Nucleus accumbens (tissue), 56 donors: ENCODE measurements around the gene USP17L13.
"Not testable (repeated sequence)": the region's sequence is repeated elsewhere in the genome, so short reads cannot be mapped to it uniquely, and the experiment has no call there.

Experiments
- DNase-seq, 56 donors: peaks; one replicate each; lab custom pipeline; 2025; lab: John Stamatoyannopoulos, UW

Gene USP17L13

GRCh38 chr4:9224596-9224995 lies at the start of gene USP17L13:
USP17L13 (plus strand) TSS chr4:9224896; CDS start chr4:9224896, 0 bp downstream.
- not testable (repeated sequence) for DNase-seq

GRCh38 chr4:9210357-9210756 lies 14.3 kb upstream of the USP17L13 start, which contains the start of gene USP17L10:
USP17L10 (plus strand) TSS chr4:9210657; CDS start chr4:9210657, 0 bp downstream.
- not testable (repeated sequence) for DNase-seq

GRCh38 chr4:9214701-9215100 lies 10.0 kb upstream of the USP17L13 start:
- DNase-seq: not testable (repeated sequence)

GRCh38 chr4:9215105-9215504 lies 9.6 kb upstream of the USP17L13 start, which contains the start of gene USP17L11:
USP17L11 (plus strand) TSS chr4:9215405; CDS start chr4:9215405, 0 bp downstream.
- not testable (repeated sequence) for DNase-seq

- DNase-seq: not testable (repeated sequence)
Measured at GRCh38 chr4:9219852-9220251, 4.8 kb upstream of the USP17L13 start, which contains the start of gene USP17L12. USP17L12 (plus strand) TSS chr4:9220152; CDS start chr4:9220152, 0 bp downstream.

- not testable (repeated sequence) for DNase-seq
Measured at GRCh38 chr4:9230249-9230648, 5.6 kb downstream of the USP17L13 start.

- not testable (repeated sequence) for DNase-seq
Measured at GRCh38 chr4:9234085-9234484, 9.4 kb downstream of the USP17L13 start, which contains the start of gene USP17L15. USP17L15 (plus strand) TSS chr4:9234385; CDS start chr4:9234385, 0 bp downstream.

GRCh38 chr4:9238461-9238860 lies 13.8 kb downstream of the USP17L13 start:
- DNase-seq: not testable (repeated sequence)

GRCh38 chr4:9243579-9243978 lies 18.9 kb downstream of the USP17L13 start, which contains the start of gene USP17L17:
USP17L17 (plus strand) TSS chr4:9243879; CDS start chr4:9243879, 0 bp downstream.
- not testable (repeated sequence) for DNase-seq

- not testable (repeated sequence) for DNase-seq
Measured at GRCh38 chr4:9247953-9248680, 23.4 kb downstream of the USP17L13 start, which contains the start of gene USP17L18. USP17L18 (plus strand) TSS chr4:9248630; CDS start chr4:9248630, 0 bp downstream.

- not testable (repeated sequence) for DNase-seq
Measured at GRCh38 chr4:9253078-9253477, 28.4 kb downstream of the USP17L13 start, which contains the start of gene USP17L19. USP17L19 (plus strand) TSS chr4:9253378; CDS start chr4:9253378, 0 bp downstream.

GRCh38 chr4:9257824-9258223 lies 33.1 kb downstream of the USP17L13 start, which contains the start of gene USP17L20:
USP17L20 (plus strand) TSS chr4:9258124; CDS start chr4:9258124, 0 bp downstream.
- DNase-seq: not testable (repeated sequence)

GRCh38 chr4:9262572-9262971 lies 37.9 kb downstream of the USP17L13 start, which contains the start of gene USP17L21:
USP17L21 (plus strand) TSS chr4:9262872; CDS start chr4:9262872, 0 bp downstream.
- DNase-seq: not testable (repeated sequence)

GRCh38 chr4:9267319-9267718 lies 42.6 kb downstream of the USP17L13 start, which contains the start of gene USP17L22:
USP17L22 (plus strand) TSS chr4:9267619; CDS start chr4:9267619, 0 bp downstream.
- DNase-seq: not testable (repeated sequence)

- not testable (repeated sequence) for DNase-seq
Measured at GRCh38 chr4:9271719-9272118, 47.0 kb downstream of the USP17L13 start.
